A549 (cell line): ENCODE data around the gene AP3S2.

Source experiments
- GATA3 ChIP-seq: IDR thresholded peaks from 2 replicates; pipeline ENCODE4 v1.6.1; 2012; ENCODE audit warnings: borderline replicate concordance
- HOXA7 ChIP-seq: fragments of 250-450 bp; sonication (Bioruptor Pico); IDR thresholded peaks from 2 replicates; pipeline ENCODE4 v1.5.0; 2020; ENCODE audit warnings: mild to moderate bottlenecking, moderate library complexity
- JUN ChIP-seq, 2 experiments: fragments of >200 bp; sonication (Bioruptor Twin); formaldehyde crosslinking; IDR thresholded peaks; 2 replicates in 1 of 2; 3 replicates in 1 of 2; pipeline ENCODE4 v1.6.1; 2016 to 2017
- PHF8 ChIP-seq: fragments of 200-600 bp; sonication (generic); IDR thresholded peaks from 2 replicates; pipeline ENCODE4 v1.6.1; 2016; ENCODE audit warnings: low read depth, mild to moderate bottlenecking, antibody characterized with exemption, moderate library complexity, borderline replicate concordance
- TF ChIP-seq, protein P1 (sequence below): fragments of >200 bp; sonication (Bioruptor Twin); formaldehyde crosslinking; IDR thresholded peaks from 3 replicates; pipeline ENCODE4 v1.5.1; 2016

DNA sequence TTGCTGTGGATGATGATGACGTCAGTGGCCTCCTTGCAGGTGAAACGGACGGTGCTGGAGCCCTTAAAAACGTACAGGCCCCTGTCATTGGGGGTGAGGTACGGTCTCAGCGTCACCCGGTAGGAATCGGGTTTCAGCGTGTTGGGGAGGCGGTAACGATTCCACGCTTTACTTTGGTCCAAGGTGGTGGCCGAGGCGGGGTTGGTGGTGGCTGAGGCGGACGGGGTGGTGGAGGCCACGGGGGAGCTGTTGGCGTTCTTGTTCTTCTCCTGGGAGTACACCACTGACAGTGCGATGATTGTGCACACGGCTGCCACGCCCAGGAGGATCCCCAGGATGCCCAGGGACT is 87.6 kb downstream of the AP3S2 start:
- TF ChIP-seq, protein P1, sequence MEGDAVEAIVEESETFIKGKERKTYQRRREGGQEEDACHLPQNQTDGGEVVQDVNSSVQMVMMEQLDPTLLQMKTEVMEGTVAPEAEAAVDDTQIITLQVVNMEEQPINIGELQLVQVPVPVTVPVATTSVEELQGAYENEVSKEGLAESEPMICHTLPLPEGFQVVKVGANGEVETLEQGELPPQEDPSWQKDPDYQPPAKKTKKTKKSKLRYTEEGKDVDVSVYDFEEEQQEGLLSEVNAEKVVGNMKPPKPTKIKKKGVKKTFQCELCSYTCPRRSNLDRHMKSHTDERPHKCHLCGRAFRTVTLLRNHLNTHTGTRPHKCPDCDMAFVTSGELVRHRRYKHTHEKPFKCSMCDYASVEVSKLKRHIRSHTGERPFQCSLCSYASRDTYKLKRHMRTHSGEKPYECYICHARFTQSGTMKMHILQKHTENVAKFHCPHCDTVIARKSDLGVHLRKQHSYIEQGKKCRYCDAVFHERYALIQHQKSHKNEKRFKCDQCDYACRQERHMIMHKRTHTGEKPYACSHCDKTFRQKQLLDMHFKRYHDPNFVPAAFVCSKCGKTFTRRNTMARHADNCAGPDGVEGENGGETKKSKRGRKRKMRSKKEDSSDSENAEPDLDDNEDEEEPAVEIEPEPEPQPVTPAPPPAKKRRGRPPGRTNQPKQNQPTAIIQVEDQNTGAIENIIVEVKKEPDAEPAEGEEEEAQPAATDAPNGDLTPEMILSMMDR = no peak
- TF ChIP-seq GATA3 = no peak
- TF ChIP-seq PHF8 = no peak
- no peak for TF ChIP-seq HOXA7 (CRISPR knock-in tag)
- no peak for TF ChIP-seq JUN (IDR thresholded peaks at IDR 0.05)
